ENCODE measurements around the gene OR10H3. TPM values are rescaled to one million over a fixed set of nuclear protein-coding genes. Genes with fewer than 3 reads are reported as not detected.

The OR10H3 gene, protein sequence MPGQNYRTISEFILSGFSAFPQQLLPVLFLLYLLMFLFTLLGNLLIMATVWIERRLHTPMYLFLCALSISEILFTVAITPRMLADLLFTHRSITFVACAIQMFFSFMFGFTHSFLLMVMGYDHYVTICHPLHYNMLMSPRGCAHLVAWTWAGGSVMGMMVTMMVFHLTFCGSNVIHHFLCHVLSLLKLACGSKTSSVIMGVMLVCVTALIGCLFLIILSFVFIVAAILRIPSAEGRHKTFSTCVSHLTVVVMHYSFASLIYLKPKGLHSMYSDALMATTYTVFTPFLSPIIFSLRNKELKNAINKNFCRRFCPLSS
- not detected in 2 replicates for total RNA-seq

DNA sequence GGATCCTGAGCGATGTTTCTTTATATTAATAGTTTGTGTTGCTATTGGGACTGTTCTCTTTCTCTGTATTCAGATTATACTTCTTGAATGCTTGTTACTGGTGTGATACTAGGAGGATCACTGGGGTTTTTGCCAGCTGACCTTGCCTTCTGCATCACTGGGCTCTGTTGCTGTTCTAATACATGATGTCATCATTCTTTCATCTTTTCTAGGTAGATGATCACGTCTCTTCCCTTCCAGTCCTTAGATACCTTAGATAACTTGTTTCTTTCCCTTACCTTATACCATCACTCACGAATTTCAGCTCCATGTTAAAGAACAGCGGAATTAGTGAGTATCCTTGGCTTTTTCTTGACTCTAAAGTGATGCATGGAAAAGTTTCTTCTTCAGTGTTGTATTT is at the start of gene OR10H3:
OR10H3 (plus strand) TSS at position 264 of the 400 bp plus-strand sequence. CDS start 3,408 bp downstream, outside the sequence.

DNA sequence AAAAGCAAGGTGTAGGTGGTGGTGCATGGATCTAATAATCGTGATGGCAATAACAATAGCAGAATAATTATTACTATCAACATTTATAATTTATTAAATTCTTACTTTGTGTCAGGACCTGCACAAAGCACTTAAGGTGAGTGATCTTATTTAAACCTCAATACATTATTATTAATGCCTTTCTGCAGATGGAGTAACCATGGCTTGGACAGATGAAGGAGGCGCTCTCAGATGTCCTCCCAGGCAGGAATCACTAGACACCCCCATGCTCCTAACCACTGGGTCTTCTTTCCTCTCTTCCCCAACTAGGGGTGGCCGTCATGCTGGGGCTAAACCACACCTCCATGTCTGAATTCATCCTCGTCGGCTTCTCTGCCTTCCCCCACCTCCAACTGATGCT is 10.1 kb upstream of the OR10H3 start, which contains the start of gene OR10H2:
OR10H2 (plus strand) TSS at position 301 of the 400 bp plus-strand sequence; CDS start at position 321, 20 bp downstream.

DNA sequence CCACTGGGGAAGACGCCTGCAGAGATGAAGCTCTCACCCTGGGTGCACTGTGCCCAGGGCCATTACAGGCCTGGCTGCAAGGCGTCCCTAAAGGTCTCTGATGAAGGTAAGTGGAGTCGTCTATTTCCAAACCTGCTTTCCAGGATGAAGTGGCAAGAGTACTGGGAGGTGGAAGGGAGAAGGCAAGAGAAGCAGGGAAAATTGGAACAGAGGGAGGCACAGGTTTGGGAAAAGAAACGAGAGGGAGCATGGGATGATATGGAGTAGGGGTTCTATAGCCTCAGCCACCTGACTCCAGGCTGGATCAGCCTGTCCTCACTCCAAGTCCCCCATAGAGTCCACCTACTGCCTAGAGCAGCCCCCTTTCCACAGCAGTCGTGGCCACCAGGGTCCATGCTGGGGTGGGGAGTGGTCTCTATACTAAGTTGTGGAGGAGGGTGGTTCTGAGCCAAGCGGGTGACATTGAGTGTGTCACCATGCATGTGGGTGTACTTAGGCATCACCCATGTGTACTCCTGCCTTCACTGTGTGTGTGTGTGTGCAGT is 49.9 kb downstream of the OR10H3 start, which contains the start of gene OR10H5:
OR10H5 (plus strand) TSS at position 51 of the 545 bp plus-strand sequence. CDS start 6,388 bp downstream, outside the sequence.

Other genes with a start within 250 kb of the OR10H3 start
- not detected in 2 replicates for gene CYP4F22, start 229.5 kb upstream of the OR10H3 start, total RNA-seq
- under 0.01 TPM in 1 of 2 replicates, not detected in the other for gene CYP4F8, start 122.8 kb upstream of the OR10H3 start, total RNA-seq
- under 0.01 TPM in 1 of 2 replicates, not detected in the other for gene CYP4F3, start 97.1 kb upstream of the OR10H3 start, total RNA-seq
- not detected in 2 replicates for gene CYP4F12, start 64.9 kb upstream of the OR10H3 start, total RNA-seq
- not detected in 2 replicates for gene OR10H2, start 10.0 kb upstream of the OR10H3 start, total RNA-seq
- gene OR10H5, start 49.7 kb downstream of the OR10H3 start, total RNA-seq = under 0.01 TPM in 1 of 2 replicates, not detected in the other
- gene OR10H1, start 77.7 kb downstream of the OR10H3 start, total RNA-seq = not detected in 2 replicates
- not detected in 2 replicates for gene CYP4F2, start 160.1 kb downstream of the OR10H3 start, total RNA-seq
- under 0.01 TPM in 1 of 2 replicates, not detected in the other for gene CYP4F11, start 196.5 kb downstream of the OR10H3 start, total RNA-seq
- gene OR10H4, start 211.0 kb downstream of the OR10H3 start, total RNA-seq = not detected in 2 replicates